OCI-LY3 (cell line): ENCODE measurements around the gene SF3B5.
A peak's percentile ranks its signal among the peaks of the same experiment; 100 is the strongest.

ENCODE experiments used
- H2AFZ ChIP-seq: fragments of 200-600, 300-600 bp; shearing (Covaris generic); 2 replicates; pipeline ENCODE4 v1.6.0; 2014; ENCODE audit warnings: antibody characterized with exemption, low read depth, low read length
- H3K27ac ChIP-seq: fragments of 200-600, 300-600 bp; sonication (generic); 2 replicates; pipeline ENCODE4 v1.5.1; 2014; ENCODE audit warnings: mild to moderate bottlenecking, low read length, moderate library complexity, mixed read lengths
- H3K27me3 ChIP-seq: fragments of 200-600, 300-600 bp; sonication (generic); 2 replicates; pipeline ENCODE4 v1.6.1; 2014; ENCODE audit warnings: low read depth, low read length, mixed read lengths
- H3K36me3 ChIP-seq: fragments of 200-600, 300-600 bp; sonication (generic); replicated peaks from 2 replicates; pipeline ENCODE3; 2014; ENCODE audit warnings: low read depth, low read length, mixed read lengths
- H3K4me1 ChIP-seq: fragments of 300-600, 200-600 bp; sonication (generic); 2 replicates; pipeline ENCODE4 v1.6.1; 2014; ENCODE audit warnings: low read length, mixed read lengths
- H3K4me2 ChIP-seq: fragments of 200-600, 300-600 bp; sonication (generic); 2 replicates; pipeline ENCODE4 v1.6.1; 2014; ENCODE audit warnings: low read length, mixed read lengths
- H3K4me3 ChIP-seq: fragments of 300-600, 200-600 bp; sonication (generic); 2 replicates; pipeline ENCODE4 v1.5.1; 2014; ENCODE audit warnings: antibody characterized with exemption, mild to moderate bottlenecking, low read length, moderate library complexity
- H3K79me2 ChIP-seq: fragments of 300-600, 200-600 bp; shearing (Covaris generic); 2 replicates; pipeline ENCODE4 v1.6.1; 2014; ENCODE audit warnings: mild to moderate bottlenecking, low read length, mixed read lengths
- H3K9ac ChIP-seq: fragments of 300-600, 200-600 bp; shearing (Covaris generic); 2 replicates; pipeline ENCODE4 v1.6.0; 2014; ENCODE audit warnings: mild to moderate bottlenecking, low read length, moderate library complexity
- H3K9me3 ChIP-seq: fragments of 200-600, 300-600 bp; shearing (Covaris generic); 2 replicates; pipeline ENCODE4 v1.6.1; 2014; ENCODE audit warnings: low read length, mixed read lengths; ENCODE audit not compliant: insufficient read depth
- H4K20me1 ChIP-seq: fragments of 200-600, 300-600 bp; sonication (generic); 2 replicates; pipeline ENCODE4 v1.6.1; 2016; ENCODE audit warnings: low read length, mixed read lengths; ENCODE audit not compliant: insufficient read depth
- EZH2phosphoT487 ChIP-seq: fragments of 200-600 bp; shearing (Covaris generic); IDR thresholded peaks from 2 replicates; pipeline ENCODE4 v1.6.1; 2018; ENCODE audit warnings: antibody characterized with exemption, mixed run types, low read depth
- TF ChIP-seq, protein P1 (sequence below): fragments of 200-600, 300-600 bp; sonication (generic); IDR thresholded peaks from 2 replicates; pipeline ENCODE4 v1.5.1; 2014; ENCODE audit warnings: antibody characterized with exemption, low read length, low read depth

SF3B5 gene

DNA sequence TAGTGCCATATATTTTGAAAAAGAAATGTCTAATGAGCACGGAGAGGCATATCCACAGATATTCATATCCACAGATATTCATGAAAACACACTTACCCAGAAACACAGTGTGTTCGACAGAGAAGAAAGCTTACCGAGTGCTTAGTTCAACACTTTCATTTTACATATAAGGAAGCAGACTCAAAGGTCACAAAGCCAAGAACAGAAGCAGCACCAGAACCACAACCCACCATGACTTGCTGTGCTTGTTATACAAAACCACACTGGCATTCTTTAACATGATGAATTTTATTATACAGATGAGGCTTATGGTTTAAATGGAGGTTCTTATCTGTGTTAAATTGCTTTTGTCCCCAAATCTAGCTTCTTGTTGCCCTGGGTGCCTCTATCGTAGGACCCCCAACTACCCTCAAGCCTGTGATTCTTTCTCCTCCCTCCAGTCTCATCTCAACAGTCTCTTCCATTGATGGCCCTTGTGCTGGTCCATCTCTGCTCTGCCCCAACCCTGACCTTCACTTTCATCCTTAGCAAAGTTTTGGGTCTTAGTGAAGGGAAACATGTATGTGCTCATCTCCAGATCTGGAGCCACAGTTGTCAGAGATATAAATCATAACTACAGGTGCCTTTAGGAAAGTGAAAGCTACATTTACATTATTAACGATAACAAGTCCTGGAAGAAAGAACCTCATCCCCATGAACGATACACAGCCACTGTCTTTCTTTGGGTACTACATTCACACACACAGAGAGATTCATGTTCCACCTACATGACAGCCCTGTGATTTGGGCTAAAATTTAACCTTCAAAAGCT lies 40.0 kb downstream of the SF3B5 start:
- no peaks in the 10 kb centered on the region for H3K9me3 ChIP-seq
- no peaks in the 10 kb centered on the region for H3K36me3 ChIP-seq
- no peaks in the 10 kb centered on the region for H3K27me3 ChIP-seq
- H3K79me2 ChIP-seq, result no peaks in the 10 kb centered on the region
- peak overlapping the region; percentile 57 for H3K4me3 ChIP-seq
- H3K9ac ChIP-seq, result peak overlapping the region; percentile 51
- peak overlapping the region; percentile 19 for H3K27ac ChIP-seq
- H4K20me1 ChIP-seq, result no peaks in the 10 kb centered on the region
- H3K4me1 ChIP-seq, result peaks cover 13% of the 10 kb centered on the region
- peak overlapping the region; percentile 73 for H3K4me2 ChIP-seq
- H2AFZ ChIP-seq, result peak overlapping the region; percentile 52
- TF ChIP-seq EZH2phosphoT487, result no peak
- TF ChIP-seq, protein P1, sequence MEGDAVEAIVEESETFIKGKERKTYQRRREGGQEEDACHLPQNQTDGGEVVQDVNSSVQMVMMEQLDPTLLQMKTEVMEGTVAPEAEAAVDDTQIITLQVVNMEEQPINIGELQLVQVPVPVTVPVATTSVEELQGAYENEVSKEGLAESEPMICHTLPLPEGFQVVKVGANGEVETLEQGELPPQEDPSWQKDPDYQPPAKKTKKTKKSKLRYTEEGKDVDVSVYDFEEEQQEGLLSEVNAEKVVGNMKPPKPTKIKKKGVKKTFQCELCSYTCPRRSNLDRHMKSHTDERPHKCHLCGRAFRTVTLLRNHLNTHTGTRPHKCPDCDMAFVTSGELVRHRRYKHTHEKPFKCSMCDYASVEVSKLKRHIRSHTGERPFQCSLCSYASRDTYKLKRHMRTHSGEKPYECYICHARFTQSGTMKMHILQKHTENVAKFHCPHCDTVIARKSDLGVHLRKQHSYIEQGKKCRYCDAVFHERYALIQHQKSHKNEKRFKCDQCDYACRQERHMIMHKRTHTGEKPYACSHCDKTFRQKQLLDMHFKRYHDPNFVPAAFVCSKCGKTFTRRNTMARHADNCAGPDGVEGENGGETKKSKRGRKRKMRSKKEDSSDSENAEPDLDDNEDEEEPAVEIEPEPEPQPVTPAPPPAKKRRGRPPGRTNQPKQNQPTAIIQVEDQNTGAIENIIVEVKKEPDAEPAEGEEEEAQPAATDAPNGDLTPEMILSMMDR, result no peak

DNA sequence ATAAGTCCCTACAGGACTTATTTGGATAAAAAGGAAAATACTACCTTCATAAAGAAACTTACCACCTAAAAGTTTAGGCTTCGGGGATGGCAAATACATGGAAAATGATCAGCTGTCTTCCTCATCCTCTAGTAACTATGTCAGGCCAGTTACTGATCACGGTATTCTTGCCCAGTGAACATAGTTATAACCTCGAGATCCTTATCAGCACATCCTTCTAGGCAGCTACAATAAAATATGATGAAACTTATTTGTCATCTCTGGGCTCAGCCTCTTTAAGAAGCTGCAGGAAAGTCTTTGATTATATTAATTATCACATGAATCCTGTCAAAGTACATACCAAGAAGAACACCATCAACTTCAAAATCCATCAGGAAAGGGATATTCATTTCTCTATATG lies 41.8 kb downstream of the SF3B5 start:
- Histone ChIP-seq H3K4me2 (no peak overlapping the region), H3K79me2 (no peaks in the 10 kb centered on the region), H3K9ac (no peak overlapping the region), H3K9me3 (no peaks in the 10 kb centered on the region), H3K4me3 (no peak overlapping the region), H3K27me3 (no peaks in the 10 kb centered on the region), H3K36me3 (no peaks in the 10 kb centered on the region), H3K4me1 (peaks cover 13% of the 10 kb centered on the region), H3K27ac (no peak overlapping the region), H4K20me1 (no peaks in the 10 kb centered on the region), H2AFZ (no peak overlapping the region)
- TF ChIP-seq, protein P1, result no peak
- TF ChIP-seq EZH2phosphoT487, result no peak

DNA sequence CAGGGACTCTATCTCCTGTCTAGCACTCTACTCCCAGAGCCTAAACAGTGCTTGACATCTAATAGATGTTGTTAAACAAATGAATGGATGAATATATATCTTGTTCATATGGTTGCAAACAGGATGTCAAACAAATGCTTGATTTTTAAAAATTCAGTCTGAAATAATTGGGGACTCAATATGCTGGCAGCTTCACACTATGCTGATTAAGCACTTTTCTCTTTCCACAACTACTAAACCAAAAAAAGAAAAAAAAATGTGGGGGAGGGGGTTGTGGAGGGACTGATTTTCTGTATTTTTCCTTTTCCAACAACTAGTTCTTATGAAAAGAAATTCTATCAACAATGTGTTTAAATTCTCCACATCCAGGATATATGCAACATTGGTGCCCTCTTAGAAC lies 42.9 kb downstream of the SF3B5 start:
- no peak overlapping the region for H3K4me2 ChIP-seq
- no peaks in the 10 kb centered on the region for H3K27me3 ChIP-seq
- no peaks in the 10 kb centered on the region for H3K36me3 ChIP-seq
- no peak overlapping the region for H3K9ac ChIP-seq
- no peaks in the 10 kb centered on the region for H3K9me3 ChIP-seq
- no peak overlapping the region for H2AFZ ChIP-seq
- TF ChIP-seq, protein P1, result no peak
- no peak for TF ChIP-seq EZH2phosphoT487
- H3K4me3 ChIP-seq, result no peak overlapping the region
- no peaks in the 10 kb centered on the region for H4K20me1 ChIP-seq
- peaks cover 13% of the 10 kb centered on the region for H3K4me1 ChIP-seq
- no peaks in the 10 kb centered on the region for H3K79me2 ChIP-seq
- H3K27ac ChIP-seq, result no peak overlapping the region

DNA sequence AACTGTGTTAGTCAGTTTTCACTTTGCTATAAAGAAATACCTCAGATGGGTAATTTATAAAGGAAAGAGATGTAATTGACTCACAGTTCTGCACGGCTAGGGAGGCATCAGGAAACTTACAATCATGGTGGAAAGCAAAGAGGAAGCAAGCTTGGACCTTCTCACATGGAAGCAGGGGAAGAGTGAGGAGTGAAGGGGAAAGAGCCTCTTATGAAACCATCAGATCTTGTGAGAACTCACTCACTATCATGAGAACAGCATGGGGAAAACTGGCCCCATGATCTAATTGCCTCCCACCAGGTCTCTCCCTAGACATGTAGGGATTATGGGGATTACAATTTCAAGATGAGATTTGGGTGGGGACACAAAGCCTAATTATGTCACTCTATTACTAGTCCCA lies 46.0 kb downstream of the SF3B5 start:
- Histone ChIP-seq H3K27me3 (no peaks in the 10 kb centered on the region), H3K4me1 (no peaks in the 10 kb centered on the region), H3K4me2 (no peak overlapping the region), H3K79me2 (no peaks in the 10 kb centered on the region), H3K36me3 (no peaks in the 10 kb centered on the region), H3K9me3 (no peaks in the 10 kb centered on the region), H2AFZ (no peak overlapping the region), H4K20me1 (no peaks in the 10 kb centered on the region), H3K9ac (no peak overlapping the region), H3K4me3 (no peak overlapping the region), H3K27ac (no peak overlapping the region)
- TF ChIP-seq, protein P1, result no peak
- TF ChIP-seq EZH2phosphoT487, result no peak
